H9 (cell line): ENCODE data around the gene PDE4C. TPM values are rescaled to one million over a fixed set of nuclear protein-coding genes. Genes with fewer than 3 reads are reported as not detected.

Source experiments
- DNase-seq: peaks from one replicate; pipeline ENCODE4 v3.0.0-alpha.2; 2017
- H2AFZ ChIP-seq: one replicate; pipeline ENCODE4 v1.6.1; 2013; ENCODE audit warnings: mild to moderate bottlenecking, low read length, control low read depth, moderate library complexity
- H2AK5ac ChIP-seq: 2 replicates; pipeline ENCODE4 v1.6.1; 2013; ENCODE audit warnings: low read length, control low read depth, mixed read lengths; ENCODE audit not compliant: insufficient read length
- H2BK120ac ChIP-seq: one replicate; pipeline ENCODE4 v1.6.1; 2013; ENCODE audit warnings: low read depth, mild to moderate bottlenecking, low read length, control low read depth, inconsistent platforms; ENCODE audit not compliant: poor library complexity, severe bottlenecking
- H2BK12ac ChIP-seq: 2 replicates; pipeline ENCODE4 v1.6.1; 2013; ENCODE audit warnings: low read length, control low read depth, mixed read lengths, low read depth; ENCODE audit not compliant: insufficient read length
- H2BK15ac ChIP-seq: 2 replicates; pipeline ENCODE4 v1.6.1; 2013; ENCODE audit warnings: low read depth, low read length, control low read depth
- H2BK20ac ChIP-seq: one replicate; pipeline ENCODE4 v1.6.1; 2013; ENCODE audit warnings: low read depth, mild to moderate bottlenecking, low read length, control low read depth, inconsistent platforms; ENCODE audit not compliant: poor library complexity, severe bottlenecking
- H2BK5ac ChIP-seq: 2 replicates; pipeline ENCODE4 v1.6.1; 2013; ENCODE audit warnings: low read length, control low read depth, mixed read lengths; ENCODE audit not compliant: insufficient read length
- H3K14ac ChIP-seq: 2 replicates; pipeline ENCODE4 v1.6.1; 2013; ENCODE audit warnings: low read length, control low read depth; ENCODE audit not compliant: insufficient read depth
- H3K18ac ChIP-seq: 2 replicates; pipeline ENCODE4 v1.6.1; 2013; ENCODE audit warnings: low read depth, mild to moderate bottlenecking, mixed read lengths, low read length, control low read depth; ENCODE audit not compliant: insufficient read length
- H3K23ac ChIP-seq: 2 replicates; pipeline ENCODE4 v1.6.1; 2013; ENCODE audit warnings: low read length, control low read depth, mixed read lengths, low read depth; ENCODE audit not compliant: insufficient read length
- H3K23me2 ChIP-seq: 2 replicates; pipeline ENCODE4 v1.6.1; 2013; ENCODE audit warnings: low read depth, mild to moderate bottlenecking, mixed read lengths, low read length, control low read depth; ENCODE audit not compliant: insufficient read length, poor library complexity, severe bottlenecking
- H3K27ac ChIP-seq: 2 replicates; pipeline ENCODE4 v1.5.1; 2013; ENCODE audit warnings: low read length, control low read depth, mixed read lengths, low read depth; ENCODE audit not compliant: insufficient read length
- H3K27me3 ChIP-seq: 2 replicates; pipeline ENCODE4 v1.6.1; 2013; ENCODE audit warnings: low read length, control low read depth, inconsistent platforms; ENCODE audit not compliant: insufficient read depth
- H3K4ac ChIP-seq: 2 replicates; pipeline ENCODE4 v1.6.1; 2013; ENCODE audit warnings: low read depth, mild to moderate bottlenecking, control low read depth, inconsistent platforms, low read length, moderate library complexity
- H3K4me1 ChIP-seq: 2 replicates; pipeline ENCODE4 v1.6.1; 2013; ENCODE audit warnings: low read length, control low read depth, inconsistent platforms; ENCODE audit not compliant: insufficient read depth
- H3K4me2 ChIP-seq: 2 replicates; pipeline ENCODE4 v1.6.1; 2013; ENCODE audit warnings: low read length, control low read depth, mixed read lengths; ENCODE audit not compliant: insufficient read length, insufficient read depth
- H3K56ac ChIP-seq: 2 replicates; pipeline ENCODE4 v1.6.1; 2013; ENCODE audit warnings: low read depth, mild to moderate bottlenecking, mixed read lengths, low read length, control low read depth; ENCODE audit not compliant: insufficient read length
- H3K79me1 ChIP-seq: 2 replicates; pipeline ENCODE4 v1.6.1; 2013; ENCODE audit warnings: low read depth, mild to moderate bottlenecking, moderate library complexity, low read length, control low read depth, inconsistent platforms; ENCODE audit not compliant: insufficient read depth, poor library complexity, severe bottlenecking
- H3K79me2 ChIP-seq: 2 replicates; pipeline ENCODE4 v1.6.1; 2013; ENCODE audit warnings: low read length, control low read depth, inconsistent platforms; ENCODE audit not compliant: insufficient read depth
- H3K9ac ChIP-seq: 2 replicates; pipeline ENCODE4 v1.6.1; 2013; ENCODE audit warnings: low read length, control low read depth, mixed read lengths; ENCODE audit not compliant: insufficient read length; ENCODE audit errors: extremely low read depth
- H3K9me3 ChIP-seq: one replicate; pipeline ENCODE4 v1.6.1; 2013; ENCODE audit warnings: low read depth, low read length, inconsistent platforms; ENCODE audit not compliant: control insufficient read depth
- H3T11ph ChIP-seq: one replicate; pipeline ENCODE4 v1.6.1; 2013; ENCODE audit warnings: mild to moderate bottlenecking, low read length, control low read depth, inconsistent platforms
- H4K20me1 ChIP-seq: one replicate; pipeline ENCODE4 v1.6.1; 2013; ENCODE audit not compliant: control insufficient read depth, insufficient read length, insufficient read depth
- H4K5ac ChIP-seq: 2 replicates; pipeline ENCODE4 v1.6.1; 2013; ENCODE audit warnings: low read depth, mild to moderate bottlenecking, mixed read lengths, low read length, control low read depth; ENCODE audit not compliant: insufficient read length
- H4K8ac ChIP-seq: replicated peaks from 2 replicates; pipeline ENCODE4 v1.6.1; 2013; ENCODE audit warnings: low read length, control low read depth, mixed read lengths, low read depth; ENCODE audit not compliant: insufficient read length
- H4K91ac ChIP-seq: 2 replicates; pipeline ENCODE4 v1.6.1; 2013; ENCODE audit warnings: low read depth, mild to moderate bottlenecking, moderate library complexity, mixed read lengths, low read length, control low read depth; ENCODE audit not compliant: insufficient read length
- H3K27ac Mint-ChIP-seq, 3 experiments: 2 replicates in 2 of 3; 3 replicates in 1 of 3; pipeline ENCODE4 v1.8.0; 2020 to 2021; ENCODE audit warnings: mixed read lengths in 3 of 3, mild to moderate bottlenecking in 1 of 3, moderate library complexity in 1 of 3
- H3K27me3 Mint-ChIP-seq: 2 replicates; pipeline ENCODE4 v1.8.0; 2021; ENCODE audit warnings: low read depth, mild to moderate bottlenecking, moderate library complexity, mixed read lengths
- H3K36me3 Mint-ChIP-seq, 3 experiments: 2 replicates in 2 of 3; 3 replicates in 1 of 3; pipeline ENCODE4 v1.8.0; 2020 to 2021; ENCODE audit warnings: low read depth in 3 of 3, mixed read lengths in 3 of 3; ENCODE audit not compliant: insufficient read depth in 1 of 3
- H3K4me1 Mint-ChIP-seq, 2 experiments: 2 replicates each; pipeline ENCODE4 v1.8.0; 2020; ENCODE audit warnings: mixed read lengths in 2 of 2
- H3K4me3 Mint-ChIP-seq, 2 experiments: 2 replicates in 1 of 2; 3 replicates in 1 of 2; pipeline ENCODE4 v1.8.0; 2020 to 2021; ENCODE audit warnings: mild to moderate bottlenecking in 2 of 2, mixed read lengths in 2 of 2, moderate library complexity in 1 of 2
- H3K9me3 Mint-ChIP-seq, 2 experiments: 2 replicates in 1 of 2; 3 replicates in 1 of 2; pipeline ENCODE4 v1.8.0; 2020; ENCODE audit warnings: mild to moderate bottlenecking in 2 of 2, mixed read lengths in 2 of 2, moderate library complexity in 1 of 2
- CTCF ChIP-seq: fragments of 200-600 bp; sonication (generic); conservative IDR thresholded peaks from 3 replicates; pipeline ENCODE4 v1.8.0; 2021; ENCODE audit warnings: antibody characterized with exemption, mild to moderate bottlenecking
- WGBS: extraction: QIAGEN DNeasy Blood & Tissue Kit; methylation state at CpG from one replicate; pipeline ENCODE4 v1.1.7; 2013; ENCODE audit warnings: missing lambda C conversion rate, low lambda C conversion rate, mixed read lengths; ENCODE audit not compliant: insufficient read length; ENCODE audit errors: extremely low coverage; 5-methylcytosine and 5-hydroxymethylcytosine counted together
- total RNA-seq: library from RNA; stranded (reverse); gene quantifications from 2 replicates; pipeline ENCODE4 v1.2.1, GENCODE V29; 2021

The PDE4C gene
- total RNA-seq, 1 experiment from 2014 or later: 1.8 TPM

GRCh38 chr19:18270326-18270725 is 44.1 kb upstream of the PDE4C start:
- Histone ChIP-seq H3K79me1 (no peaks in the 10 kb centered on the region), H2BK120ac (no peak overlapping the region), H3K27me3 (no peaks in the 10 kb centered on the region), H3K79me2 (no peaks in the 10 kb centered on the region), H2AK5ac (no peak overlapping the region), H2BK5ac (no peak overlapping the region), H4K8ac (no peak overlapping the region), H2BK20ac (no peak overlapping the region), H3T11ph (no peak overlapping the region), H2AFZ (no peak overlapping the region), H3K9ac (no peak overlapping the region), H3K4ac (no peak overlapping the region), H2BK15ac (no peak overlapping the region), H4K5ac (no peak overlapping the region), H3K4me1 (no peaks in the 10 kb centered on the region), H4K20me1 (no peaks in the 10 kb centered on the region), H2BK12ac (no peak overlapping the region), H3K56ac (no peak overlapping the region), H3K9me3 (no peaks in the 10 kb centered on the region), H3K23me2 (no peaks in the 10 kb centered on the region), H3K4me2 (no peak overlapping the region), H3K18ac (no peak overlapping the region), H3K14ac (no peak overlapping the region), H3K23ac (no peak overlapping the region), H3K27ac (no peak overlapping the region), H4K91ac (no peak overlapping the region)
- H3K27me3 Mint-ChIP-seq: peaks cover 4% of the 10 kb centered on the region
- H3K36me3 Mint-ChIP-seq: peaks cover 2 to 27% (median 7%) of the 10 kb centered on the region in 3 experiments; a peak in 5 of 7 replicates
- no peak for TF ChIP-seq CTCF
- no peak for DNase-seq
- no CpG with 5 or more reads among the region's 9 CpGs for WGBS
- H3K9me3 Mint-ChIP-seq: peaks cover 0 to 3% of the 10 kb centered on the region in 2 experiments; a peak in 1 of 5 replicates
- peaks cover 6 to 7% of the 10 kb centered on the region in 2 experiments; a peak in 3 of 4 replicates for H3K4me1 Mint-ChIP-seq
- H3K4me3 Mint-ChIP-seq: no peak overlapping the region
- H3K27ac Mint-ChIP-seq: no peak overlapping the region
